Astrocyte of the spinal cord (primary cell): ENCODE results near the gene NSMCE3.

Experiments used
- DNase-seq: peaks from one replicate; pipeline ENCODE4 v3.0.0; 2011; ENCODE audit warnings: low read depth, low spot score
- H3K4me3 ChIP-seq: 2 replicates; pipeline ENCODE4 v1.5.1; 2011; ENCODE audit warnings: low read depth, mild to moderate bottlenecking, low read length, moderate library complexity
- in situ Hi-C: cut with HindIII; loops from 2 replicates; pipeline ENCODE4 v1.10.0; 2017; ENCODE audit warnings: low sequenced_read_pairs
- TF ChIP-seq, protein P1 (sequence below): IDR thresholded peaks from 2 replicates; pipeline ENCODE4 v1.5.1; 2012; ENCODE audit warnings: low read depth, mild to moderate bottlenecking, low read length, inconsistent platforms

Gene NSMCE3

GRCh38 chr15:29305556-29305955 is 35.9 kb upstream of the NSMCE3 start:
- H3K4me3 ChIP-seq = no peak overlapping the region
- in situ Hi-C loops = no loop called here
- TF ChIP-seq, protein P1, sequence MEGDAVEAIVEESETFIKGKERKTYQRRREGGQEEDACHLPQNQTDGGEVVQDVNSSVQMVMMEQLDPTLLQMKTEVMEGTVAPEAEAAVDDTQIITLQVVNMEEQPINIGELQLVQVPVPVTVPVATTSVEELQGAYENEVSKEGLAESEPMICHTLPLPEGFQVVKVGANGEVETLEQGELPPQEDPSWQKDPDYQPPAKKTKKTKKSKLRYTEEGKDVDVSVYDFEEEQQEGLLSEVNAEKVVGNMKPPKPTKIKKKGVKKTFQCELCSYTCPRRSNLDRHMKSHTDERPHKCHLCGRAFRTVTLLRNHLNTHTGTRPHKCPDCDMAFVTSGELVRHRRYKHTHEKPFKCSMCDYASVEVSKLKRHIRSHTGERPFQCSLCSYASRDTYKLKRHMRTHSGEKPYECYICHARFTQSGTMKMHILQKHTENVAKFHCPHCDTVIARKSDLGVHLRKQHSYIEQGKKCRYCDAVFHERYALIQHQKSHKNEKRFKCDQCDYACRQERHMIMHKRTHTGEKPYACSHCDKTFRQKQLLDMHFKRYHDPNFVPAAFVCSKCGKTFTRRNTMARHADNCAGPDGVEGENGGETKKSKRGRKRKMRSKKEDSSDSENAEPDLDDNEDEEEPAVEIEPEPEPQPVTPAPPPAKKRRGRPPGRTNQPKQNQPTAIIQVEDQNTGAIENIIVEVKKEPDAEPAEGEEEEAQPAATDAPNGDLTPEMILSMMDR = no peak
- no peak for DNase-seq

DNA sequence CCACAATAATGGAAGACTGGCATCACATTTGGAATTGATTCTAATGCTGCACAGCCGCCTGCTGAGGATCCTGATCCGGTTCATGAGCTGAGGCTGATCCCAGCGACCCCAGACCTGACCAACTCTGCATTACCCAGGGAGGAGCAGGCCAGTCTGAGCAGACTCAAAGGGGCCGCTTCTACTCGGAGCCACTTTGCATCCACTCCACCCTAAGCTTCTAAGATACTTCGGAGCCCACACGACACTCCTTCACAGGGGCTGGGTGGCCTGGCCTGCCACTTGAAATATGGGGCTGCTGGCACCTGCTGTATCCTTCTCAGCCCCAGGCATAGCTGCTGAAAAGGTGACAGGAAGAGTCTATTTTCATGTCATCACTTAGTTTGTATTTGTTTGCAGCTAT is 33.2 kb upstream of the NSMCE3 start:
- DNase-seq = no peak
- TF ChIP-seq, protein P1 = no peak
- H3K4me3 ChIP-seq = no peak overlapping the region
- in situ Hi-C loops = no loop called here

DNA sequence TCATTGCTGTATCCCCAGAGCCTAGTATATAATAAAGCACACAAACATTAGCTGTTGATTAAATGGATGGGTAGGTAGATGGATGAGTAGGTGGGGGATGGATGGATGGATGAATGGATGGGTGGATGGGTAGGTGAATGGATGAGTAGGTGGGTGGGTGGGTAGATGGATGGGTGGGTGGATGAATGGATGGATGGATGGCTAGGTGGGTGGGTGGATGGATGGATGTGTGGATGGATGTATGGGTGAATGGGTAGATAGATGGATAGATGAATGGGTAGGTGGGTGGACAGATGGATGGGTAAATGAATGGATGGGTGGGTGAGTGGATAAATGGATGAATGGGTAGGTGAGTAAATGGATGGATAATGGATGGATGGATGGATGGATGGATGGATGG is 30.2 kb upstream of the NSMCE3 start:
- no peak for DNase-seq
- in situ Hi-C loops = no loop called here
- no peak overlapping the region for H3K4me3 ChIP-seq
- TF ChIP-seq, protein P1 = no peak

DNA sequence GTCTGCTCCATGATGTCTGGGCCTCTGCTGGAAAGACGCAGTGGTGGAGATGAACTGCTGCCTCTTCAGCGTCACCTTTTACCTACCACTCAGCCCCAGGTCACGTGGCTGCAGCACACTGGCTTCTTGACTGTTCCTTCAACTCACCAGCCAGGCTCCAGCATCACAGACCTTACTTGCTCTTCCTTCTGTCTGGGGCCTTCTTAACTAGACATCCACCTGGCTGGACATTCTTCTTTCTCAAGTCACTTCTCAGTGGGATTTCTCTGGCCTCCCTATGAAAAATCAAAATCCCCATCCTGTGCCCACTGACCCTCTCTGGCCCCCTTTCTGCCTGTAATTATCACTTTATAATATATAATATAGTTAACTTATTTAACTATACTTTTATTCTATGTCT is 29.7 kb upstream of the NSMCE3 start:
- in situ Hi-C loops = no loop called here
- DNase-seq = no peak
- TF ChIP-seq, protein P1 = no peak
- no peak overlapping the region for H3K4me3 ChIP-seq

DNA sequence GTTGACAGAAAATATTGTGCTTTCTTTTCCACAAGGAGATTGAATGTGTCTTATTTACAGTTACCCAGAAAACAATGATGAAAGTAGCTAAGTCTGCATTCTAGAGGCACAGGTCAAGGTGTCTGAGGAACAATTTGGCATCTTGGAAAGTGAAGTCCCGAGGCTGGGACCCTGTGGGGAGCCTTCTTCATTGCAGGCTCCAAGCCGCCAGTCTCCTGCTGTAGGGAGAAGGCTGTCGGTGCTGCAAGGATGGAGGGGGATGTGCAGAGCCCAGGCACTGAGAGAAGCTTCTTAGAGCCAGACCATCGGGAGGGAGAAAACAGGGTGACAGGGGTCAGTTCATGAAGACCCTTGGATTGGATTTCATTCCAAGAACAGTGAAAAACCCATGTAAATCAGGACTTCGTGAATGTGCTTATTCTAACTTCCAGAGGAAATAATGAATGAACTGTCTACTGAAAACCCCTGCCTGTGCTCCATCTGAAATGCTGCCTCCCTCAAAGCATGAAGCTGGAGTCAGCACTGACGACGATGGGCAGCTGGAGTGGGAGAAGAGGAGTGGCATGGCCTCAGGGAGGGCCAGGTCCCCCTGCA is 25.2 kb upstream of the NSMCE3 start:
- no peak for DNase-seq
- no peak overlapping the region for H3K4me3 ChIP-seq
- TF ChIP-seq, protein P1 = no peak
- in situ Hi-C loops = no loop called here

- in situ Hi-C loops = no loop called here
- TF ChIP-seq, protein P1 = no peak
- no peak overlapping the region for H3K4me3 ChIP-seq
- DNase-seq = no peak
Measured at GRCh38 chr15:29291067-29291845, 21.6 kb upstream of the NSMCE3 start.
